ENCODE data around the gene C1QTNF5. TPM values are rescaled to one million over a fixed set of nuclear protein-coding genes. Genes with fewer than 3 reads are reported as not detected.

C1QTNF5 gene
- total RNA-seq, 4 donors from 2014 or later = 10.3 to 26.4 (median 11.8) TPM

- no peak overlapping the region for H3K4me3 ChIP-seq
- TF ChIP-seq POLR2A (IDR thresholded peaks at IDR 0.05) = no peak
- TF ChIP-seq CTCF (IDR thresholded peaks at IDR 0.05) = no peak
- H3K27ac ChIP-seq = peak overlapping the region in 3 of 4 donors; percentile 27 to 70 (median 59)
- H3K27me3 ChIP-seq = no peaks in the 10 kb centered on the region
- H3K36me3 ChIP-seq = no peaks in the 10 kb centered on the region
- no peak for DNase-seq
- peaks cover 0 to 37% (median 8%) of the 10 kb centered on the region in 4 donors for H3K4me1 ChIP-seq
- H3K9me3 ChIP-seq = no peaks in the 10 kb centered on the region
These were observed 34.1 kb upstream of the C1QTNF5 start for GRCh38 chr11:119374632-119375336.

GRCh38 chr11:119373921-119374631, 33.4 kb upstream of the C1QTNF5 start:
- no peak overlapping the region for H3K4me3 ChIP-seq
- no peaks in the 10 kb centered on the region for H3K27me3 ChIP-seq
- H3K9me3 ChIP-seq = no peaks in the 10 kb centered on the region
- H3K4me1 ChIP-seq = peaks cover 0 to 44% (median 8%) of the 10 kb centered on the region in 4 donors
- peak in 5 of 6 experiments; percentile 44 to 95 (median 94) for TF ChIP-seq CTCF (IDR thresholded peaks at IDR 0.05)
- TF ChIP-seq POLR2A (IDR thresholded peaks at IDR 0.05) = no peak
- peak overlapping the region in 1 of 4 donors; percentile 70 for H3K27ac ChIP-seq
- H3K36me3 ChIP-seq = no peaks in the 10 kb centered on the region
- peak in 2 of 3 donors; percentile 83 to 85 for DNase-seq

GRCh38 chr11:119373059-119373920, 32.6 kb upstream of the C1QTNF5 start:
- no peak overlapping the region for H3K4me3 ChIP-seq
- H3K27ac ChIP-seq = no peak overlapping the region
- no peak for DNase-seq
- H3K4me1 ChIP-seq = peaks cover 0 to 51% (median 8%) of the 10 kb centered on the region in 4 donors
- no peaks in the 10 kb centered on the region for H3K36me3 ChIP-seq
- H3K9me3 ChIP-seq = no peaks in the 10 kb centered on the region
- TF ChIP-seq CTCF (IDR thresholded peaks at IDR 0.05) (no peak), POLR2A (IDR thresholded peaks at IDR 0.05) (no peak)
- no peaks in the 10 kb centered on the region for H3K27me3 ChIP-seq

GRCh38 chr11:119372260-119373058, 31.8 kb upstream of the C1QTNF5 start:
- Histone ChIP-seq H3K4me1 (peaks cover 0 to 59% (median 10%) of the 10 kb centered on the region in 4 donors), H3K4me3 (no peak overlapping the region), H3K27ac (peak overlapping the region in 1 of 4 donors; percentile 97), H3K27me3 (no peaks in the 10 kb centered on the region), H3K9me3 (no peaks in the 10 kb centered on the region), H3K36me3 (no peaks in the 10 kb centered on the region)
- DNase-seq = no peak
- no peak for TF ChIP-seq CTCF (IDR thresholded peaks at IDR 0.05)
- no peak for TF ChIP-seq POLR2A (IDR thresholded peaks at IDR 0.05)

GRCh38 chr11:119371778-119372182, 31.1 kb upstream of the C1QTNF5 start:
- Histone ChIP-seq H3K27me3 (no peaks in the 10 kb centered on the region), H3K27ac (peak overlapping the region in 3 of 4 donors; percentile 78 to 97 (median 96)), H3K4me3 (no peak overlapping the region), H3K9me3 (no peaks in the 10 kb centered on the region), H3K36me3 (no peaks in the 10 kb centered on the region), H3K4me1 (peaks cover 0 to 66% (median 13%) of the 10 kb centered on the region in 4 donors)
- TF ChIP-seq CTCF (IDR thresholded peaks at IDR 0.05) (peak in 3 of 6 experiments; percentile 53 to 65 (median 60)), POLR2A (IDR thresholded peaks at IDR 0.05) (no peak)
- peak in 1 of 3 donors; percentile 59 for DNase-seq
